Measurements from ENCODE around the gene NEUROD2.

NEUROD2 gene

DNA sequence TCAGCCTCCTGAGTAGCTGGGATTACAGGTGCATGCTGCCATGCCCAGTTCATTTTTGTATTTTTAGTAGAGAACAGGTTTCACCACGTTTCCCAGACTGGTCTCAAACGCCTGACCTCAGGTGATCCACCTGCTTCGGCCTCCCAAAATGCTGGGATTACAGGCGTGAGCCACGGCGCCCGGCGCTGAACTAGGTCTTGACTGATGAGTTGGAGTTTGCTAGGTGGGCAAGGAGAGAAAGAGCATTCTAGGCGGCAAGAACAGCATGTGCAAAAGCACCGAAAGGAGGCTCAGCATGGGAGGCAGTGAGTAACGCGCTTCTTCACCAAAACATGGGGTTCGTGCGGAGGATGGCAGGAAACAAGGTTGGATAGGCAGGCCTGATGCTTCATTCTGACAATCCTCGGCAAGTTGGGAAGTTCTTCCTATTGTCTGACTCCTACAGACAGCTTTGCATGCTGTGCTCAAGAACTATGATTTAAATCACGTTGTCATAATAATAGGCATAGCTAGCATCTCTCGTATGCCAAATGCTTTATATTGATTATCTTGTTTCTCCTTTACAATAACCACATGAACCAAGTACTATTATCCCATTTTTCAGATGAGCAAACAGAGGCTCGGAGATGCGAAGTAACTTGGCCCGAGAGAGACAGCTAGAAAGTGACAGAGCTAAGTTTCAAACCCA is 26.5 kb downstream of the NEUROD2 start:
- in situ Hi-C loops (cut with MboI; ENCODE audit: low sequenced_read_pairs), result no loop called here
- no peaks in the 10 kb centered on the region for H3K27me3 ChIP-seq (ENCODE audit: low read depth)
- H3K4me3 ChIP-seq, result no peak overlapping the region
- no peaks in the 10 kb centered on the region for H3K36me3 ChIP-seq (replicated peaks)
- no peak for DNase-seq (ENCODE audit: low spot score in 2 of 2)
- no peaks in the 10 kb centered on the region for H3K9me3 ChIP-seq
- H3K4me1 ChIP-seq, result peaks cover 13% of the 10 kb centered on the region

DNA sequence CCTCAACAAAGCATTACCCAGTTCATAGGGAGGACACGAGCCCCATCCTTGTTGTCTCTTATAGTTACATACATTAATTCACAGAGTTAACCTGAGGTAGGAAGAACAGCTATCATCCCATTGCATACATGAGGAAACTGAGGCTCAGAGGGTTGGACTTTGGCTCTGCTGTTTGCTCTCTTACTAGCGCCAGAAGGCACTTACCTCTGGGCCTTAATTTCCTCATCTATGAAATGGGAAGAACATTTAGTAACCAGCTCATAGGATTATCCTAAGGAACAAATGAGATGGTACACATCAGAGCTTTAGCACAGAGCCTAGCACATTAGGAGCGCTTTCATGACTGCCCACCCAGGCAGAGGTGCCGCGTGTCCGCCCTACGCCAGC is 27.6 kb downstream of the NEUROD2 start:
- DNase-seq (ENCODE audit: low spot score in 2 of 2), result no peak
- in situ Hi-C loops (cut with MboI; ENCODE audit: low sequenced_read_pairs), result no loop called here
- Histone ChIP-seq H3K36me3 (replicated peaks) (no peaks in the 10 kb centered on the region), H3K4me3 (no peak overlapping the region), H3K27me3 (ENCODE audit: low read depth) (no peaks in the 10 kb centered on the region), H3K9me3 (no peaks in the 10 kb centered on the region), H3K4me1 (peaks cover 13% of the 10 kb centered on the region)

DNA sequence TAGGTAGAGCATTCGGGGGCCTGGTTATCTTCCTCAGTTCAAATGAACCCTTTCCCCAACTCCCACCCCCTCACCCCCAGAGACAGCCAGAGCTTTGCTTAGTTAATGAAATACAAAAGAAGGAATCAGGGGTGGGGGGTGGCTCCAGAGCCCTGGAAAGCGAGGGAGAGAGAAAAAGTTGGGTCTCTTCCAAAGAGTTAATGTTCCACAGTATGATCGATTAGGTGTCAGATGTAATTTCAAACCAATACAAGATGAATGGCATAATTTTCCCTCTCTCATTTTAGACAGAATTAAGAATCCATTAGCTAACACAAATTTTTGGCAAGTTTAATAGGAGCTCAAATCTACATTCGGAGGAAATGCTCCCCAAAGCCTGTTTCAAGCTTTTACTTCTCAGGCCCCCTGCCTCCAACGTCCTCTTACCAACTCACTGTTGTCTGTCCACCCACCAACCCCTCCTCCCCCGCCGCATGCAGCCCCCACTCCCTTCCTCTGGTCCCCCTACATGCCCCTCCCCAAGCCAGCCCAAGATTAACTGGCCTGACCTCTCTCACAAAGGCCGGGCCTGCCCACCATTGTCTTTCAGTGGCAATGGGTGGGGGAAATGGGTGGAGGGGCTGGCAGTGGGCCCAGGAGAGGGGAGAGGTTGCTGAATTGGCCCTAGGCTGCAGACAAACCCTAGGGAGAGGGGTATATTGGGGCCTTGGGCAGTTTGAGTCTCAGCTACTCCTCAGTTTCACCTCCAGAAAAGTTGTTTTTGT is 28.2 kb downstream of the NEUROD2 start:
- in situ Hi-C loops (cut with MboI; ENCODE audit: low sequenced_read_pairs), result no loop called here
- H3K9me3 ChIP-seq, result no peaks in the 10 kb centered on the region
- H3K27me3 ChIP-seq (ENCODE audit: low read depth), result no peaks in the 10 kb centered on the region
- H3K4me1 ChIP-seq, result peaks cover 13% of the 10 kb centered on the region
- peak; percentile 36 to 80 for DNase-seq (ENCODE audit: low spot score in 2 of 2)
- no peaks in the 10 kb centered on the region for H3K36me3 ChIP-seq (replicated peaks)
- no peak overlapping the region for H3K4me3 ChIP-seq

DNA sequence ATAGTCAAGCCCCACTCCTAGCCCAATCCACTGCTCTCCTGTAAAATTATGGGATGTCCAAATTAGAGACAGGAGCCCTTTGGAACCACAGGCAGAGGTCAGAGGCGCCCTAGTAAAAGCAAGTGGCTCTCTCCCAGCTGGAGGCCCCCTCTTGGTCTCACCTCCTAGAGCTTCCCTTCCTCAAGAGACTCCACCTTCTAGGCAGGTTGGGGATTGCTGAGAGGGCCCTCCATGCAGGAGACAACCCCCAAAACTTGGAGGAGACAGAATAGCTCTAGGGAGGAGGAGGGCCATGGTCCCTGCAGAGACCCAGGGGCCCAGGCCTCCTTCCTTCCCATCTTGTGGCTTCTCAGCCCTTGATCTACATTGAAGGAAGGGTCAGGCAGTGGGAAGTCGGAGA is 29.4 kb downstream of the NEUROD2 start:
- no peaks in the 10 kb centered on the region for H3K27me3 ChIP-seq (ENCODE audit: low read depth)
- in situ Hi-C loops (cut with MboI; ENCODE audit: low sequenced_read_pairs), result no loop called here
- no peak overlapping the region for H3K4me3 ChIP-seq
- H3K36me3 ChIP-seq (replicated peaks), result no peaks in the 10 kb centered on the region
- peaks cover 13% of the 10 kb centered on the region for H3K4me1 ChIP-seq
- no peak for DNase-seq (ENCODE audit: low spot score in 2 of 2)
- no peaks in the 10 kb centered on the region for H3K9me3 ChIP-seq

DNA sequence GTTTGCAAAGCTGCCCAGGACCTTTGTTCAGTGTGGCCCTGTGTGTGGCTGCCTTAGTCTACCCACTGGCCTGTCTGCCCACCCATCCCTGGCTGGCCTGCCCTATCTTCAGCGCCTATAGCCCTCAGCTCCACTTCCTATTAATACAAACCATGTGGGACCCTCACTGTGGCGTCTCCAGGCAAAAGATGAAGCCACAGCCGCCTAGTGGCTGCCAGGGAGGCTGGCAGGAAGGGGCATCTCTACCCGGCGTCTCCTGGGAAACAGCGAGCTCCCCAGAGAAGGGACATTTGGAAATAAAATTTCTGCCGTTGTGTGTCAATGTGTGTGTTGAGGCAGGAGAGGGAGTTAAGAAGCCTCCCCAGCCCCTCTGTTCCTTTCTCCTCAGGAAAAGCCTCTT is 31.5 kb downstream of the NEUROD2 start:
- H3K27me3 ChIP-seq (ENCODE audit: low read depth), result no peaks in the 10 kb centered on the region
- no peak overlapping the region for H3K4me3 ChIP-seq
- no peaks in the 10 kb centered on the region for H3K36me3 ChIP-seq (replicated peaks)
- peaks cover 13% of the 10 kb centered on the region for H3K4me1 ChIP-seq
- no peak for DNase-seq (ENCODE audit: low spot score in 2 of 2)
- in situ Hi-C loops (cut with MboI; ENCODE audit: low sequenced_read_pairs), result no loop called here
- no peaks in the 10 kb centered on the region; the same call in 1 of the 2 replicates for H3K9me3 ChIP-seq

DNA sequence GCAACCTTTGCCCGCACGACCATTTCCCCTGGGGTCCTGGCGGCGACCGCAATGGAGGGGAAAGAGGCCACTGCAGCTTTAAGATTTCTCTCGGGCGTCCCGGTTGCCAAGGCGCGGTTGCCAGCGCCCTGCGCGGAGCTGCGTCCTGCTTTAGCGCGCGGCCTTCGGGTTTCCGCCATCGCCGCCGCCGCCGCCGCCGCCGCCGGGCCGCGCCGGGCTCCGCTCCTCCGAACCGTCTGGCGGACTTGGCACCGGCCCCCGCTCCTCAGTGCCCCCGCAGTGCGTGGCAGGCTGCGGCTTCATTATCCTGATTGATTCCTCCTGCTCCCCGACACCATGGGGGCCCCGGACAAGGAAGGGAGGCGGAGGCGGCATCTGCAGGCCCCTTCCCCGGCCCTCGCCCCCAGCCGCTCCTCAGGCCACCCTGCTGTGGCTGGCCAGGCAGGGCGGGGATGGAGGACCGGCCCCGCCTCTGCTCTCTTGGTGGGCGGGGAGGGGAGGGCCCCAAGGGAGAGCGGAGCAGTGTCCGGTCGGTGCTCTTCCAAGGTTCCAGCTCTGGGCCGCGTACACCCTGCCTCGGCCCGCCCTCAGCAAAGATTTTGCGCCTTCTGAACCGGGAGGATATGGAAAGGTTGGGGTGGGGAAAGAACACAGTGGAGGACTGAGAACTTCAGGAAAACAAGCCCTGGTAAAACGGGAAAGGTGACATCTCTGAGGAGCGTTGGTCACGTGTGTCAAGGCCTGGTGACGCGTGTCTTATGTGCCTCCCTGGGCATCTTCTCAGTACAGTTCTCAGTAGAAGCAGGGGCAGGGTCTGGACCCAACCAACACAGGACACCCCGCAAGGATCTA is 34.0 kb downstream of the NEUROD2 start:
- DNase-seq (ENCODE audit: low spot score in 2 of 2), result no peak
- no peak overlapping the region for H3K4me3 ChIP-seq
- in situ Hi-C loops (cut with MboI; ENCODE audit: low sequenced_read_pairs), result no loop called here
- H3K9me3 ChIP-seq, result no peaks in the 10 kb centered on the region; the same call in 1 of the 2 replicates
- no peaks in the 10 kb centered on the region for H3K27me3 ChIP-seq (ENCODE audit: low read depth)
- no peaks in the 10 kb centered on the region for H3K4me1 ChIP-seq
- H3K36me3 ChIP-seq (replicated peaks), result no peaks in the 10 kb centered on the region

DNA sequence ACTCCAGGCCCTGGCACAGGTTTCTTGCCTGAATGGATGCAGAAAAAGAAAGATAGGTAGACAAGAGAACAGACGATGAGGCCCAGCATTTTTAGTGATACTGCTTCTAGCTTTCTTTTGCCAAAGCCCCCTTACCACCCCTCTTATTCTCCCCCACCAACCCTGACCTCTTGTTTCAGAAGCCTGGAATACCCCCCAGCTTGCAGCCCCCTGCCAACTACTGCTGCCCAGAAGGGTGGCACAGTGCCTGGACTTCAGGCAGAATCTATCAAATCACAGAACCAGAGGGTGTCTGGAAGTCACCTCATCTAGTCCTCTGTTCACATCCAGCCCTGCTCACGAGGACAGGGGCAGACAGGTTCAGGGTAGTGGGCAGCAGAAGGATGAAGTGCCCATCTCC is 35.6 kb downstream of the NEUROD2 start:
- no peaks in the 10 kb centered on the region for H3K27me3 ChIP-seq (ENCODE audit: low read depth)
- DNase-seq (ENCODE audit: low spot score in 2 of 2), result no peak
- no peaks in the 10 kb centered on the region for H3K4me1 ChIP-seq
- H3K36me3 ChIP-seq (replicated peaks), result no peaks in the 10 kb centered on the region
- in situ Hi-C loops (cut with MboI; ENCODE audit: low sequenced_read_pairs), result no loop called here
- H3K4me3 ChIP-seq, result no peak overlapping the region
- H3K9me3 ChIP-seq, result no peaks in the 10 kb centered on the region; the same call in 1 of the 2 replicates

DNA sequence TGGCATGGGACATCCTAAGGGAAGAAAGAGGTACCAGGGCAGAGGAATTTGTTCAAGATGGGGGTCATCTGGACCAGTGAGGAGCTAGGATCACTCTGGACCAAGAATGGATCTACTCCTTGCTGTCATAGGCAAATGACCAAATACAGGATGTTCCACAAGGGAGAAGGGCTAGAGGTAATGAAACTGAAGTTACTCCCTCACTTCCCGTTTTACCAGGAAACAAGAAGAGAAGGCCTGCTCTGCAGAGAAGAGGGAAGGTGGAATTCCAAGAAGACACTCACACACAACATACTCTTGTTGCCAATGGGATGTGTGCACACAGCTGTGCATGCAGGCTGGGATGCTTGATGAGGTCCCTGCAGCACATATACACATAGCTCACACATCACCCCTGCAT is 38.6 kb downstream of the NEUROD2 start:
- H3K4me1 ChIP-seq, result no peaks in the 10 kb centered on the region
- no peaks in the 10 kb centered on the region for H3K36me3 ChIP-seq (replicated peaks)
- DNase-seq (ENCODE audit: low spot score in 2 of 2), result no peak
- in situ Hi-C loops (cut with MboI; ENCODE audit: low sequenced_read_pairs), result no loop called here
- no peak overlapping the region for H3K4me3 ChIP-seq
- no peaks in the 10 kb centered on the region for H3K27me3 ChIP-seq (ENCODE audit: low read depth)
- no peaks in the 10 kb centered on the region; the same call in 1 of the 2 replicates for H3K9me3 ChIP-seq

DNA sequence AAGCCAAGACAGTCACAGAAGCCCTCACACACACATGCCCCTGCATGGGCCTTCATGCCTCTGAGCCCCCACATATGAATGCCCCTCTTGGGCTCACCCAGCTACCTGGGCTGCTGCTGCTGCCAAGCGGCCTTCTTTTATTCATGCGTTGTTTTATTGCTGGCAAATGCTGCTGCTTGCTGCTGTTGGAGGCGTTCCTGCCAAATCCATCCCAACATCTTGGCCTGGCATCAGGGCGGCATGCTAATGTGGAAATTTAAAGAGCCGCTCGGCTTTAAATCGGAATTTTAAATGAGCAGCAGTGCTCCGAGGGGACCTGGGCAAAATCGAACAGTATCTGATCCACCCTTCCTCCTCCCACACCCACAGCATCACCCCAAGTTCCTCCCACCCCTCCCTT is 39.0 kb downstream of the NEUROD2 start:
- H3K36me3 ChIP-seq (replicated peaks), result no peaks in the 10 kb centered on the region
- no peaks in the 10 kb centered on the region for H3K27me3 ChIP-seq (ENCODE audit: low read depth)
- in situ Hi-C loops (cut with MboI; ENCODE audit: low sequenced_read_pairs), result no loop called here
- no peaks in the 10 kb centered on the region; the same call in 1 of the 2 replicates for H3K9me3 ChIP-seq
- no peak for DNase-seq (ENCODE audit: low spot score in 2 of 2)
- no peaks in the 10 kb centered on the region for H3K4me1 ChIP-seq
- H3K4me3 ChIP-seq, result no peak overlapping the region

DNA sequence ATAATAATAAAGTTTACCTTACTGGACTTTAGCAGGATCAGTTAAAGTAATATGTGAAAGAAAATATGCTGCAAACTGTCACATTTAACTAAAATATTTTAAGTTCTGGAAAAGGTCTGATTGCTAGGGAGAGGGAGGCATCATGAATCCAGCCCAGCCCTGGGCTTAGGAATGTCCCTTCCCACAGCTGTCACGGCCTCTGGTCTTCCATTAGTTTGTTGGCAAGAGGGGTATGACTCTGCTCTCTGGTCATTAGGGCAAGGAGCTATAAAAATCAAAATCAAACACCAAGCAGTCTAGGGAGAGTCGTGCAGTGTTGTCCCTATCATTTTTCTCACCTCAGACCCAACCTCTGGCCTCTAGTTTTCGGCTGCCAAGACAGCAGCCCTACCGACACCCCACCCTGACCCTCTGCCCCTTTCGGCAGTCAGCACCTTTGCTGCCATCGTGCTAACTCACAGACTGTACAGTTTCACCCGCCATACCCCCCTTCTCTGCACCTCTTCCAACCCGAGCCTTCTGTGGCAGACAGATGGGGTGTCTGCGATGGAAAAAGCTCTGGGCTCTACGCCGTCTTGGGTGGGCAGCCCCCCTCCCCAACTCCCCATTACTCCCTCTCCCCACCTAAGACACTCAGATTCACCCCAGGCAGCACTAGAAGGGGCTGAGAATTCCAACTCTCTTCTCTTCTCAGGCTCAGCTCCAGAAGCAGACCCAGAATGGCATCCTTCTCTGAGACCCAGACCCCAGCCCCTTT is 41.4 kb downstream of the NEUROD2 start:
- H3K4me1 ChIP-seq, result no peaks in the 10 kb centered on the region
- no peak for DNase-seq (ENCODE audit: low spot score in 2 of 2)
- H3K27me3 ChIP-seq (ENCODE audit: low read depth), result no peaks in the 10 kb centered on the region
- H3K4me3 ChIP-seq, result no peak overlapping the region
- no peaks in the 10 kb centered on the region; the same call in 1 of the 2 replicates for H3K9me3 ChIP-seq
- in situ Hi-C loops (cut with MboI; ENCODE audit: low sequenced_read_pairs), result no loop called here
- no peaks in the 10 kb centered on the region for H3K36me3 ChIP-seq (replicated peaks)

DNA sequence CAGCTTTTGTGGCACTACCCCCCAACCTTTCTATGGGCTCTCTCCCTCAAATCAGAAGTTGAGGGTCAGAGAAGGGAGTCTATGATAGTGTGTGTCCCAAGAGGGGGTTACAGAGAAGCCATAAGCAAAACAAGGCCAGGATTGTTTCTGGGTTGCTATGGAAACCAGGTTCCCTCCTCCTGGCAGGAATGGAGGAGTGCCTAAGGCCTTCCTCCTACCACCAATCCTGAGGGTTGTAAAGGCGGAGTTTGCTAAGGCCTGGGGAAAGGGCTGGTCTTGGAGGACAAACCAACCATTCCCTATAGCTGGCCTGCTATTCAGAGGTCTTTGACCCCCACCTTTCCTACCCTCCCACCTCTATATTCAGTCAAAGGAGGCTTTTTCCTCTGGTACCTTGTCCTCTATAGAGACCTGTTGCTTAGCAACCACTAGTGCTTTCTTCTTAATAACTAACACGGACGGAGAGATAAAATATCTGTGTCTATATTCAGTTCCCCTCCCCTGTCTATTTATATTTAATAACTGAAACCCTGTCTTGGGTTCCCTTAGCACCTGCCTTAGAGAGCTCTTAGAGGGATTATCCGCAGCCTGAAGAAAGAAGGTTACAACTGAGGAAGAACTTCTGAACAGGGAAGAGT is 43.4 kb downstream of the NEUROD2 start:
- H3K4me3 ChIP-seq, result no peak overlapping the region
- H3K9me3 ChIP-seq, result no peaks in the 10 kb centered on the region
- peak in 1 of 2 experiments; percentile 47 for DNase-seq (ENCODE audit: low spot score in 2 of 2)
- in situ Hi-C loops (cut with MboI; ENCODE audit: low sequenced_read_pairs), result no loop called here
- H3K27me3 ChIP-seq (ENCODE audit: low read depth), result no peaks in the 10 kb centered on the region
- no peaks in the 10 kb centered on the region for H3K4me1 ChIP-seq
- no peaks in the 10 kb centered on the region for H3K36me3 ChIP-seq (replicated peaks)

DNA sequence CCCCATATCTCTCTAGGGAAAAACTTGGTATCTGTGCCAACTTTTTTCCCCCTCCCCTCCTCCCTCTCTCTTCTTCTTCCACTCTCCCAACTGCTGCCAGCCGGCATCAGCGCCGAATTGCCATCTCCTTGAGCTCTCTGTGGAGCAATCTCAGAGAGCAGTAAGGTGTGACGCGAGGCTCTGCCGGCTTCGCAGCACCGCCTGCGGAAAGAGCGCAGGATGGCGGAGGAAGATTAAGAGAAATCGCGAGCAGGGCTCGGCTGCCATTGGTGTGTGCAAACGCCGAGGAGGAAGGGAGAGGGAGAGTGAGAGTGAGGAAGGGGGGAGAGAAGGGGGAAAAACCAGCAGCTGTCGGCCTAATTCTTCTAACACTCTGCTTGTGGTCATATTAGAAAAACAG is 44.2 kb downstream of the NEUROD2 start:
- no peak for DNase-seq (ENCODE audit: low spot score in 2 of 2)
- in situ Hi-C loops (cut with MboI; ENCODE audit: low sequenced_read_pairs), result no loop called here
- Histone ChIP-seq H3K36me3 (replicated peaks) (no peaks in the 10 kb centered on the region), H3K4me3 (no peak overlapping the region), H3K9me3 (no peaks in the 10 kb centered on the region), H3K4me1 (no peaks in the 10 kb centered on the region), H3K27me3 (ENCODE audit: low read depth) (no peaks in the 10 kb centered on the region)

DNA sequence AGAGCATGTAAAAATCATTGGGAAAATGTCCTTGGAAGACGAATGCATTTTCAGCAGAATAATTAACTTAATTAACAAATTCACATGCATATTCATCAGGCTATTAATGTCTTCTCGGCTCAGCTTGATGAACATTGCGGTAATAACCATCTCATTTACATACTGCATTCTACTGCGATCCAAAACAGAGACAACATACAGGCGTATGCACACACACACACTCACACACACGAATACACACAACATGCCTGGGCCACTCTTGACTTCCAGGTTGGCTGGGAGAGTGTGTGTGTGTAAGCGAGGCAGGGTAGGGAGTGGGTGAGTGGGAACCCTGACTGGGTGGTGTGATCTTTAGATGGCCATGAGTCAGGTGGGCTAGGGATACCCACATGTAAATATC is 44.7 kb downstream of the NEUROD2 start:
- Histone ChIP-seq H3K36me3 (replicated peaks) (no peaks in the 10 kb centered on the region), H3K4me1 (no peaks in the 10 kb centered on the region), H3K9me3 (no peaks in the 10 kb centered on the region), H3K27me3 (ENCODE audit: low read depth) (no peaks in the 10 kb centered on the region), H3K4me3 (no peak overlapping the region)
- DNase-seq (ENCODE audit: low spot score in 2 of 2), result no peak
- in situ Hi-C loops (cut with MboI; ENCODE audit: low sequenced_read_pairs), result no loop called here
